Measurements from ENCODE around the gene SCTR. TPM values are rescaled to one million over a fixed set of nuclear protein-coding genes. Genes with fewer than 3 reads are reported as not detected.

The SCTR gene
- total and polyA plus RNA-seq, 2 donors (not counting 1 experiment from before 2014, with no cell fraction given): not detected

GRCh38 chr2:119488245-119489214 lies 35.8 kb downstream of the SCTR start:
- DNase-seq (no peak), ATAC-seq (ENCODE audit: low read depth) (no peak)
- no peak overlapping the region for H3K27ac ChIP-seq (ENCODE audit: low read length in 2 of 2)
- no peak overlapping the region for H3K4me2 ChIP-seq (replicated peaks; ENCODE audit: low read depth, low read length, poor library complexity, severe bottlenecking)
- H3K4me1 ChIP-seq (ENCODE audit: control insufficient read depth in 2 of 2, insufficient read depth in 2 of 2, low read length in 2 of 2): no peaks in the 10 kb centered on the region
- H3K9ac ChIP-seq (ENCODE audit: low read length): no peak overlapping the region
- intact Hi-C loops (cut with micrococcal nuclease): no loop called here
- TF ChIP-seq EZH2 (IDR thresholded peaks at IDR 0.05; ENCODE audit: borderline replicate concordance, insufficient read depth, low read depth, low read length, poor library complexity, severe bottlenecking) (no peak), CTCF (IDR thresholded peaks at IDR 0.05) (no peak)
- no peaks in the 10 kb centered on the region for H3K4me1 Mint-ChIP-seq
- H3K79me2 ChIP-seq (ENCODE audit: control insufficient read depth, insufficient read depth, low read length): no peaks in the 10 kb centered on the region
- H3K4me3 ChIP-seq (ENCODE audit: control extremely low read depth in 1 of 5, extremely low read depth in 1 of 5, insufficient read depth in 1 of 5, low read depth in 2 of 5, low read length in 4 of 5): no peak overlapping the region
- H4K20me1 ChIP-seq (ENCODE audit: control insufficient read depth, insufficient read depth, low read length, poor library complexity, severe bottlenecking): no peaks in the 10 kb centered on the region
- no peaks in the 10 kb centered on the region for H3K27me3 ChIP-seq (replicated peaks in 1 of 4; ENCODE audit: control extremely low read depth in 1 of 4, control insufficient read depth in 3 of 4, insufficient read depth in 4 of 4, low read length in 3 of 4)
- H2AFZ ChIP-seq (ENCODE audit: insufficient read depth, low read depth, low read length, poor library complexity, severe bottlenecking): no peak overlapping the region
- H3K27ac Mint-ChIP-seq: no peak overlapping the region
- POLR2A ChIA-PET: no interaction called here
- CTCF ChIA-PET: interaction anchor here (1.0 to 3.5 kb wide), 2 partner anchors 12 kb away, joined by 4 to 14 read pairs; no protein-coding TSS in a partner anchor
- 95% methylated on average over 21 of the region's 24 CpGs for WGBS (ENCODE audit: insufficient coverage)
- H3K9me3 ChIP-seq (ENCODE audit: control extremely low read depth in 1 of 3, control insufficient read depth in 2 of 3, insufficient read depth in 1 of 3, low read length in 2 of 3): no peaks in the 10 kb centered on the region
- peaks cover 22% of the 10 kb centered on the region for H3K27me3 Mint-ChIP-seq
- H3K9me3 Mint-ChIP-seq (ENCODE audit: insufficient read depth): no peaks in the 10 kb centered on the region
- H3K36me3 ChIP-seq (replicated peaks in 1 of 2; ENCODE audit: control extremely low read depth in 1 of 2, control insufficient read depth in 1 of 2, extremely low read depth in 1 of 2, insufficient read depth in 2 of 2, low read length in 1 of 2): no peaks in the 10 kb centered on the region
- H3K4me3 Mint-ChIP-seq: no peak overlapping the region
